Adipocyte (in vitro differentiated cells): ENCODE measurements around the gene SMG9.
"Not testable (repeated sequence)": the region's sequence is repeated elsewhere in the genome, so short reads cannot be mapped to it uniquely, and the experiment has no call there.

Experiments
- DNase-seq: peaks from one replicate; pipeline ENCODE4 v3.0.0-alpha.2; 2015; ENCODE audit warnings: low read depth
- H3K27me3 ChIP-seq: replicated peaks from 2 replicates; pipeline ENCODE4 v1.7.0; 2013; ENCODE audit warnings: mild to moderate bottlenecking, low read length, moderate library complexity; ENCODE audit not compliant: control insufficient read depth, insufficient read depth
- H3K36me3 ChIP-seq: 2 replicates; pipeline ENCODE4 v1.7.0; 2013; ENCODE audit warnings: low read length, mild to moderate bottlenecking, moderate library complexity; ENCODE audit not compliant: control insufficient read depth, insufficient read depth, severe bottlenecking
- H3K4me1 ChIP-seq: 2 replicates; pipeline ENCODE4 v1.7.0; 2013; ENCODE audit warnings: mild to moderate bottlenecking, low read length, moderate library complexity; ENCODE audit not compliant: control insufficient read depth, insufficient read depth
- H3K4me3 ChIP-seq: 2 replicates; pipeline ENCODE4 v1.7.0; 2013; ENCODE audit warnings: mild to moderate bottlenecking, low read length, moderate library complexity
- H3K9ac ChIP-seq: 2 replicates; pipeline ENCODE4 v1.7.0; 2013; ENCODE audit warnings: mild to moderate bottlenecking, low read length, moderate library complexity
- H3K9me3 ChIP-seq: 2 replicates; pipeline ENCODE4 v1.7.0; 2013; ENCODE audit warnings: mild to moderate bottlenecking, low read length, moderate library complexity; ENCODE audit not compliant: control insufficient read depth

Gene SMG9

DNA sequence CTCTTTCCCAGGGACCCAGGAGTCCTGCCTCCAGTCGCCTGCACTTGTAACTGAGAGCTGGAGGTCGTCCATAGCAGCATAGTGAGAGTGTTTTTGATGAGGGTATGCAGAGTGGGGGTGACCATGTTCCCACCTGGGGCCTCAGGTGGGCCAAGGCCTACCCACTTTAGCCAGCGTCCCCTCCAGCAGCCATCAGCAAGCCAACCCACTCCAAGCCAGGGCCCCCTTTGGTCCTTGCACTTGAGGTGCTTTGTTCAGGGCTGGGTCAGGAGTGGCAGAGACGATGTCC, 11.9 kb upstream of the SMG9 start:
- DNase-seq, result no peak
- Histone ChIP-seq H3K4me1 (peaks cover 42% of the 10 kb centered on the region), H3K27me3 (no peaks in the 10 kb centered on the region), H3K4me3 (no peak overlapping the region), H3K9me3 (no peaks in the 10 kb centered on the region), H3K36me3 (no peaks in the 10 kb centered on the region), H3K9ac (no peak overlapping the region)

- DNase-seq, result peak; percentile 92
- Histone ChIP-seq H3K9ac (peak overlapping the region; percentile 58), H3K27me3 (no peaks in the 10 kb centered on the region), H3K36me3 (no peaks in the 10 kb centered on the region), H3K4me3 (no peak overlapping the region), H3K9me3 (no peaks in the 10 kb centered on the region), H3K4me1 (peaks cover 42% of the 10 kb centered on the region)
Measured at GRCh38 chr19:43765109-43765876, 10.5 kb upstream of the SMG9 start.

GRCh38 chr19:43764684-43765083, 9.9 kb upstream of the SMG9 start:
- H3K36me3 ChIP-seq, H3K4me3 ChIP-seq, H3K9me3 ChIP-seq, H3K27me3 ChIP-seq, DNase-seq: not testable (repeated sequence)
- Histone ChIP-seq H3K4me1 (peaks cover 43% of the 10 kb centered on the region), H3K9ac (peak overlapping the region; percentile 19)

GRCh38 chr19:43763473-43763939, 8.7 kb upstream of the SMG9 start:
- Histone ChIP-seq H3K27me3 (no peaks in the 10 kb centered on the region), H3K4me1 (peaks cover 45% of the 10 kb centered on the region), H3K9ac (peak overlapping the region; percentile 37), H3K36me3 (no peaks in the 10 kb centered on the region), H3K4me3 (peak overlapping the region; percentile 8), H3K9me3 (no peaks in the 10 kb centered on the region)
- peak; percentile 35 for DNase-seq

DNA sequence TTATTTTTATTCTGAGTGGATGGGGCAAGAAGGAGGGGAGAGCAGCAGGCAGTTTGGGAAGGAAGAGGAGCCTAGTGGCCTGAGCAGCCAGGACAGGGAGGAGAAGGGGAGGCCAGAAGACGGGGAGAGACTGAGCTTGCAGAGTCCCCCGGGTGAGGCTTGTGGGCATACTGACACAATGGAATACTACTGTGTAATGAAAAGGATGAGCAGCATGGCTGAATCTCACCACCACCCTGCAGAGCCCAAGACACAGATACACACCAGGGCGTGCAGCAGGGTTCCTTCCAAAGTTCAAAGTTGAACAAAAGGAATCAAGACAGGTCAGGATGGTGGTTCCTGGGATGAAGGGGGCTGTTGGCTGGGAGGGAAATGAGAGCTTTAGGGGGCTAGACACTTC, 8.1 kb upstream of the SMG9 start:
- no peak for DNase-seq
- Histone ChIP-seq H3K27me3 (no peaks in the 10 kb centered on the region), H3K9ac (no peak overlapping the region), H3K4me3 (no peak overlapping the region), H3K4me1 (peaks cover 44% of the 10 kb centered on the region), H3K9me3 (no peaks in the 10 kb centered on the region), H3K36me3 (no peaks in the 10 kb centered on the region)

DNA sequence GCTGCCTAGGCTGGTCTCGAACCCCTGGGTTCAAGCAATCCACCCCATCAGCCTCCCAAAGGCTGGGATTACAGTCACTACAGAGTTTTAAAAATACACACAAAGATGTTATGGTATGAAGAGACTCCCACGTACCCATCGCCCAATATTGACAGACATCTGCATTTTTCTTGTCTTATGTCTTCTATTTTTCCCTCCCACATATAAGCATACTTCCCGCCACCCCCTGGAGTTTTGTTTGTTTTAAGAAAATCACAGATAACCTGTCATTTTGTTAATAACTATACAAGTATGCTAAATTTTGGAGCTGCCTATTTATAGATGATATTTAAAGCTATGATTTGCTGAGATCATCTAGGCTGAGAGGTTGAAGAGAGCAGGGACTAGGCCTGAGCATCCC, 6.2 kb upstream of the SMG9 start:
- Histone ChIP-seq H3K9ac (no peak overlapping the region), H3K36me3 (no peaks in the 10 kb centered on the region), H3K9me3 (no peaks in the 10 kb centered on the region), H3K4me3 (no peak overlapping the region), H3K27me3 (no peaks in the 10 kb centered on the region), H3K4me1 (peaks cover 62% of the 10 kb centered on the region)
- DNase-seq, result no peak

DNA sequence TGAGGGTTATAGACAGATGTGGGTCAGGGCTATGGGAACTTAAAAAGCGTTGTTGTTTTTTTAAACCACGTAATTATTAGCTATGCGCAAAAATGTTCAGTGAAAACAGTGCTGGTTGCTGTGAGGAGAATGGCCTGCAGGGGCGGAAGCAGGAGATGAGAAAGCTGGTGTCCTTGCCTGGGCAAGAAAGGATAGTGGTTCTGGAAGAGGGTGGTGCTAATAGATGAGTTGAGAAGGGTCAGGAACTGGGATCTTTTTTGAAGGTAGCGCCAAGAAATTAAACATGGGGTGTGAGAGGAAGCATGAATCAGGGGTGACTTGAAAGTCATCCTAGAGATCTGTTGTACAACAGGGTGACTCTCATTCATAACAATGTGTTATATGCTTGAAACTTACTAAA, 4.8 kb upstream of the SMG9 start:
- H3K4me1 ChIP-seq, result peaks cover 57% of the 10 kb centered on the region
- no peak overlapping the region for H3K9ac ChIP-seq
- H3K36me3 ChIP-seq, result no peaks in the 10 kb centered on the region
- no peak overlapping the region for H3K4me3 ChIP-seq
- H3K27me3 ChIP-seq, result no peaks in the 10 kb centered on the region
- no peaks in the 10 kb centered on the region for H3K9me3 ChIP-seq
- peak; percentile 63 for DNase-seq

GRCh38 chr19:43755256-43755801, 567 bp upstream of the SMG9 start:
- peak overlapping the region; percentile 93 for H3K4me3 ChIP-seq
- H3K27me3 ChIP-seq, result no peaks in the 10 kb centered on the region
- peak overlapping the region; percentile 98 for H3K9ac ChIP-seq
- H3K4me1 ChIP-seq, result peaks cover 69% of the 10 kb centered on the region
- H3K36me3 ChIP-seq, result peaks cover 2% of the 10 kb centered on the region
- peak; percentile 80 for DNase-seq
- H3K9me3 ChIP-seq, result no peaks in the 10 kb centered on the region

DNA sequence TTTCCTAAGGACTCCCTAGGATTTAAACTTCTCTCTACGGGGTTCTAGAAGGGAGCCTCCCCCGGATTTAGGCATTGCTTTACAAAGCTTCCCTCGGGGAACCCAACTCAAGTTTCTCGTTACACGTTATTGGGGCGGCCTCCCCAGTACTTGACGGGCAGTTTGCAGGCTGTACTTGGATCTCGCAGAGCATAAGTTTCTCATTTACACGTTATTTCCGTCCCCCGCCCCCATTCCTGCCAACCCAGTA, 584 bp downstream of the SMG9 start:
- H3K9ac ChIP-seq, result peak overlapping the region; percentile 98
- peaks cover 13% of the 10 kb centered on the region for H3K36me3 ChIP-seq
- no peaks in the 10 kb centered on the region for H3K9me3 ChIP-seq
- peak overlapping the region; percentile 93 for H3K4me3 ChIP-seq
- peaks cover 62% of the 10 kb centered on the region for H3K4me1 ChIP-seq
- DNase-seq, result no peak
- no peaks in the 10 kb centered on the region for H3K27me3 ChIP-seq

DNA sequence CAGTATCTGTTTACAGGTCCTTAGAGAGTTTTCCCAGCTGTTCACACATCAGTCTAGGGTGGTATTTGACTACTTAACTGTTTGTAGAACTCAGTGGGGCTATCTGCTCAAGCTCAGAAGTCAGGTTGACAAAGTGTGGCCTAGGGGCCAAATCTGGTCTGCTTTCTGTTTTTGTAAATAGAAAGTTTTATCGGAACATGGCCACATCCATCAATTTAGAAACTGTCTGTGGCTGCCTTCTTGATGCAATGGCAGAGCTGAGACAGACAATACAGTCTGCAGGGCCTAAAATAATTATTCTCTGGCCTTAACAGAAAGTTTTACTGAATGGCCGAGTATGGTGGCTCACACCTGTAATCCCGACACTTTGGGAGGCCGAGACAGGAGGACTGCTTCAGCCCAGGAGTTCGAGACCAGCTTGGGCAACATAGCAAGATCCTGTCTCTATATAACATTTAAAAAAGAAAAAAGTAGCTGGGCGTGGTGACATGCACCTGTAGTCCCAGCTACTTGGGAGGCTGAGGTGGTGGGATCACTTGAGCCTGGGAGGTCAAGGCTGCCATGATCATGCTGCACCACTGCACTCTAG, 2.4 kb downstream of the SMG9 start:
- no peak for DNase-seq
- Histone ChIP-seq H3K4me3 (no peak overlapping the region), H3K9ac (no peak overlapping the region), H3K27me3 (no peaks in the 10 kb centered on the region), H3K36me3 (peaks cover 31% of the 10 kb centered on the region), H3K9me3 (no peaks in the 10 kb centered on the region), H3K4me1 (peaks cover 50% of the 10 kb centered on the region)

- no peaks in the 10 kb centered on the region for H3K9me3 ChIP-seq
- no peak for DNase-seq
- H3K36me3 ChIP-seq, result peaks cover 38% of the 10 kb centered on the region
- peaks cover 42% of the 10 kb centered on the region for H3K4me1 ChIP-seq
- H3K27me3 ChIP-seq, result no peaks in the 10 kb centered on the region
- H3K9ac ChIP-seq, result no peak overlapping the region
- H3K4me3 ChIP-seq, result no peak overlapping the region
Measured at GRCh38 chr19:43751466-43752220, 3.1 kb downstream of the SMG9 start.
